ENCODE results near the gene SARDH. TPM values are rescaled to one million over a fixed set of nuclear protein-coding genes. Genes with fewer than 3 reads are reported as not detected.

Gene SARDH
- total RNA-seq, 1 experiment from 2014 or later, result 0.66 TPM

GRCh38 chr9:133614056-133614455, 124.1 kb downstream of the SARDH start:
- peaks cover 72% of the 10 kb centered on the region for H3K27me3 ChIP-seq

More at GRCh38 chr9:133614056-133614455, 124.1 kb downstream of the SARDH start:
- Histone ChIP-seq H3K36me3 (no peaks in the 10 kb centered on the region), H3K4me3 (no peak overlapping the region), H3K9me3 (no peaks in the 10 kb centered on the region)
- no peak for DNase-seq

Other genes with a start within 250 kb of the SARDH start
- not detected in 2 replicates for gene MYMK, start 213.4 kb downstream of the SARDH start, total RNA-seq (2014; rRNA removed; shearing (Covaris generic); ENCODE audit: low replicate concordance)
- 0.10 and 0.72 TPM in 2 replicates for gene ADAMTSL2, start 203.6 kb downstream of the SARDH start, total RNA-seq (2014; rRNA removed; shearing (Covaris generic); ENCODE audit: low replicate concordance)
- not detected in 2 replicates for gene FAM163B, start 129.0 kb downstream of the SARDH start, total RNA-seq (2014; rRNA removed; shearing (Covaris generic); ENCODE audit: low replicate concordance)
- not detected in 2 replicates for gene DBH, start 102.0 kb downstream of the SARDH start, total RNA-seq (2014; rRNA removed; shearing (Covaris generic); ENCODE audit: low replicate concordance)